Vagina (tissue), 2 donors: ENCODE measurements around the gene ACTL8. TPM values are rescaled to one million over a fixed set of nuclear protein-coding genes. Genes with fewer than 3 reads are reported as not detected.

ENCODE experiments used
- DNase-seq, 2 donors: peaks; one replicate each; pipeline ENCODE4 v3.0.0-alpha.2; 2017; ENCODE audit errors: extremely low spot score in 2 of 2
- H3K27ac ChIP-seq: fragments of 200-600 bp; sonication (generic); one replicate; pipeline ENCODE4 v1.5.1; 2019
- H3K27me3 ChIP-seq: fragments of 200-600 bp; sonication (generic); one replicate; pipeline ENCODE4 v1.5.1; 2019
- H3K36me3 ChIP-seq, 2 donors: fragments of 200-600 bp; sonication (generic); one replicate each; pipeline ENCODE4 v1.5.1; 2017 to 2019
- H3K4me1 ChIP-seq: fragments of 200-600 bp; sonication (generic); one replicate; pipeline ENCODE4 v1.5.1; 2019
- H3K4me3 ChIP-seq, 2 donors: fragments of 200-600 bp; sonication (generic); 1 replicate in 1 of 2; 2 replicates in 1 of 2; pipeline ENCODE4 v1.5.1; 2016 to 2019
- H3K9me3 ChIP-seq: fragments of 200-600 bp; sonication (generic); one replicate; pipeline ENCODE4 v1.5.1; 2019
- CTCF ChIP-seq, 3 experiments: fragments of 450-650 bp in 2 of 3; fragments of 200-600 bp in 1 of 3; sonication (generic) in 1 of 3; IDR thresholded peaks; one replicate each; pipeline ENCODE4 v1.5.1; 2017 to 2019; ENCODE audit warnings: antibody characterized with exemption in 3 of 3, mild to moderate bottlenecking in 2 of 3, moderate library complexity in 2 of 3
- POLR2A ChIP-seq, 2 donors: fragments of 450-650 bp; IDR thresholded peaks; one replicate each; pipeline ENCODE4 v1.6.1; 2017; ENCODE audit warnings: antibody characterized with exemption in 2 of 2, mild to moderate bottlenecking in 2 of 2, moderate library complexity in 2 of 2
- POLR2AphosphoS5 ChIP-seq, 2 donors: sonication (generic); formaldehyde crosslinking; IDR thresholded peaks; one replicate each; pipeline ENCODE4 v1.9.0; 2017; ENCODE audit warnings: antibody characterized with exemption in 2 of 2, mild to moderate bottlenecking in 2 of 2, low read depth in 1 of 2; ENCODE audit not compliant: insufficient read depth in 1 of 2
- intact Hi-C: fragments of 100-400 bp; cut with DNase I; formaldehyde crosslinking; loops from one replicate; pipeline ENCODE4 v1.15.1; 2023
- total RNA-seq: library from RNA; depleted of rRNA; stranded (reverse); fragments of >200 nt; gene quantifications from one replicate; pipeline ENCODE4 v1.2.3, GENCODE V29; 2016

Gene ACTL8
- total RNA-seq, 1 donor from 2014 or later = not detected

- intact Hi-C loops = no loop called here
- Histone ChIP-seq H3K9me3 (no peaks in the 10 kb centered on the region), H3K27me3 (no peaks in the 10 kb centered on the region), H3K36me3 (no peaks in the 10 kb centered on the region), H3K27ac (no peak overlapping the region), H3K4me1 (no peaks in the 10 kb centered on the region), H3K4me3 (no peak overlapping the region)
- no peak for DNase-seq
- TF ChIP-seq POLR2A (IDR thresholded peaks at IDR 0.05) = no peak
These were observed 21.3 kb downstream of the ACTL8 start for GRCh38 chr1:17776426-17776825.

- no peaks in the 10 kb centered on the region for H3K9me3 ChIP-seq
- no peak overlapping the region for H3K4me3 ChIP-seq
- intact Hi-C loops = no loop called here
- no peaks in the 10 kb centered on the region for H3K36me3 ChIP-seq
- no peaks in the 10 kb centered on the region for H3K4me1 ChIP-seq
- H3K27ac ChIP-seq = no peak overlapping the region
- no peaks in the 10 kb centered on the region for H3K27me3 ChIP-seq
- TF ChIP-seq CTCF (IDR thresholded peaks at IDR 0.05) (no peak), POLR2A (IDR thresholded peaks at IDR 0.05) (no peak), POLR2AphosphoS5 (IDR thresholded peaks at IDR 0.05; ENCODE audit: insufficient read depth in 1 of 2, low read depth in 1 of 2) (no peak)
- no peak for DNase-seq
These were observed 22.2 kb downstream of the ACTL8 start for GRCh38 chr1:17777330-17777729.

- Histone ChIP-seq H3K27me3 (no peaks in the 10 kb centered on the region), H3K4me3 (no peak overlapping the region), H3K9me3 (no peaks in the 10 kb centered on the region), H3K4me1 (no peaks in the 10 kb centered on the region), H3K27ac (no peak overlapping the region), H3K36me3 (no peaks in the 10 kb centered on the region)
- intact Hi-C loops = no loop called here
- no peak for TF ChIP-seq POLR2AphosphoS5 (IDR thresholded peaks at IDR 0.05; ENCODE audit: insufficient read depth in 1 of 2, low read depth in 1 of 2)
- TF ChIP-seq POLR2A (IDR thresholded peaks at IDR 0.05) = no peak
- TF ChIP-seq CTCF (IDR thresholded peaks at IDR 0.05) = no peak
- no peak for DNase-seq
These were observed 22.7 kb downstream of the ACTL8 start for GRCh38 chr1:17777818-17778217.

- no peaks in the 10 kb centered on the region for H3K36me3 ChIP-seq
- no peak overlapping the region for H3K27ac ChIP-seq
- no peak for DNase-seq
- no peaks in the 10 kb centered on the region for H3K27me3 ChIP-seq
- no peak overlapping the region for H3K4me3 ChIP-seq
- TF ChIP-seq CTCF (IDR thresholded peaks at IDR 0.05) (no peak), POLR2AphosphoS5 (IDR thresholded peaks at IDR 0.05; ENCODE audit: insufficient read depth in 1 of 2, low read depth in 1 of 2) (no peak), POLR2A (IDR thresholded peaks at IDR 0.05) (no peak)
- H3K9me3 ChIP-seq = no peaks in the 10 kb centered on the region
- intact Hi-C loops = no loop called here
- no peaks in the 10 kb centered on the region for H3K4me1 ChIP-seq
These were observed 25.8 kb downstream of the ACTL8 start for GRCh38 chr1:17780916-17781315.

GRCh38 chr1:17789926-17790325 is 34.8 kb downstream of the ACTL8 start:
- TF ChIP-seq POLR2A (IDR thresholded peaks at IDR 0.05) (no peak), CTCF (IDR thresholded peaks at IDR 0.05) (no peak), POLR2AphosphoS5 (IDR thresholded peaks at IDR 0.05; ENCODE audit: insufficient read depth in 1 of 2, low read depth in 1 of 2) (no peak)
- intact Hi-C loops = no loop called here
- Histone ChIP-seq H3K27me3 (no peaks in the 10 kb centered on the region), H3K9me3 (no peaks in the 10 kb centered on the region), H3K4me1 (no peaks in the 10 kb centered on the region), H3K4me3 (no peak overlapping the region), H3K27ac (no peak overlapping the region), H3K36me3 (no peaks in the 10 kb centered on the region)
- no peak for DNase-seq
